SK-N-DZ (cell line): Measurements from ENCODE around the gene JSRP1.
A peak's percentile ranks its signal among the peaks of the same experiment; 100 is the strongest.
"Not testable (repeated sequence)": the region's sequence is repeated elsewhere in the genome, so short reads cannot be mapped to it uniquely, and the experiment has no call there.

ENCODE experiments used
- DNase-seq: peaks from one replicate; pipeline ENCODE4 v3.0.0-alpha.2; 2015; ENCODE audit warnings: low spot score

The JSRP1 gene

GRCh38 chr19:2282862-2283237, 26.6 kb upstream of the JSRP1 start:
- no peak for DNase-seq

GRCh38 chr19:2282062-2282861, 26.0 kb upstream of the JSRP1 start, which contains the start of gene PEAK3:
PEAK3 (minus strand) TSS chr19:2282175; CDS start chr19:2280931, 1,244 bp downstream.
- DNase-seq = no peak

GRCh38 chr19:2281265-2282061, 25.2 kb upstream of the JSRP1 start:
- not testable (repeated sequence) for DNase-seq

GRCh38 chr19:2280633-2281264, 24.5 kb upstream of the JSRP1 start:
- DNase-seq = no peak

- no peak for DNase-seq
Measured at GRCh38 chr19:2278459-2279158, 22.4 kb upstream of the JSRP1 start.

- DNase-seq = no peak
Measured at GRCh38 chr19:2277138-2277537, 20.9 kb upstream of the JSRP1 start.

- DNase-seq = no peak
Measured at GRCh38 chr19:2276429-2276986, 20.3 kb upstream of the JSRP1 start.

GRCh38 chr19:2275588-2276428, 19.6 kb upstream of the JSRP1 start:
- no peak for DNase-seq

- peak; percentile 77 for DNase-seq
Measured at GRCh38 chr19:2274931-2275535, 18.8 kb upstream of the JSRP1 start.

- DNase-seq = no peak
Measured at GRCh38 chr19:2274185-2274711, 18.0 kb upstream of the JSRP1 start.

- DNase-seq = peak; percentile 85
Measured at GRCh38 chr19:2273356-2274184, 17.4 kb upstream of the JSRP1 start.

- no peak for DNase-seq
Measured at GRCh38 chr19:2271234-2272103, 15.3 kb upstream of the JSRP1 start.

GRCh38 chr19:2270423-2271233, 14.4 kb upstream of the JSRP1 start:
- DNase-seq = no peak

- DNase-seq = no peak
Measured at GRCh38 chr19:2270157-2270422, 13.9 kb upstream of the JSRP1 start.

GRCh38 chr19:2269244-2270156, 13.3 kb upstream of the JSRP1 start:
- DNase-seq = peak; percentile 92

- DNase-seq = no peak
Measured at GRCh38 chr19:2268861-2269243, 12.6 kb upstream of the JSRP1 start.
